Measurements from ENCODE around the gene ARHGEF16. TPM values are rescaled to one million over a fixed set of nuclear protein-coding genes. Genes with fewer than 3 reads are reported as not detected.

The ARHGEF16 gene
- total RNA-seq, 2 donors from 2014 or later = 47.7 to 64.7 TPM

DNA sequence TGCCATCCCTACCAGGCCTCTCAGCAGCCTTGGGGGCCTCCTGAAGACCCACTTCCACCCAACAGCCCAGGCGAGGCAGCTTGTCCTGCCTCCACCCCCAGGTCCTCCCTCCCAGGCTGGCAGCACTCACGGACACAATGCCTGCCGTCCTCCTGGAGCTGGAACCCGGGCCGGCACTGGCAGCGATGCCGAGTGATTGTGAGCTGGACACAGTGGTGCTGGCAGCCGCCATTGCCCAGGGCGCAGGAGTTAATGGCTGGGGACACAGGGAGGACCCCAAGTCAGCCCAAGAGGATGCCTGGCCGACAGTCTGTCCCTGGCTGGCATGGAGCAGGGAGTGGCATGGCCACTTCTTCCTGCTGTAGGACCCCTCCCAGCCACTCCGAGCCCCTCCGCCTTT lies 60.8 kb downstream of the ARHGEF16 start:
- Histone ChIP-seq H3K9ac (ENCODE audit: extremely low read depth, low read length, poor library complexity, severe bottlenecking) (no peak overlapping the region), H3K4me3 (ENCODE audit: low read length) (no peak overlapping the region), H3K9me3 (ENCODE audit: control insufficient read depth, low read length) (no peaks in the 10 kb centered on the region), H3K4me1 (ENCODE audit: control insufficient read depth, insufficient read depth, low read length) (no peaks in the 10 kb centered on the region), H3K27ac (ENCODE audit: low read depth, low read length) (no peak overlapping the region), H3K36me3 (ENCODE audit: control insufficient read depth, insufficient read depth, low read length) (peaks cover 5% of the 10 kb centered on the region), H3K27me3 (ENCODE audit: control insufficient read depth, insufficient read depth, low read length, poor library complexity, severe bottlenecking) (no peaks in the 10 kb centered on the region)
- no peak overlapping the region for H3K27ac Mint-ChIP-seq
- H3K4me3 Mint-ChIP-seq = no peak overlapping the region
- H3K9me3 Mint-ChIP-seq = no peaks in the 10 kb centered on the region
- DNase-seq = no peak
- TF ChIP-seq, protein P1, sequence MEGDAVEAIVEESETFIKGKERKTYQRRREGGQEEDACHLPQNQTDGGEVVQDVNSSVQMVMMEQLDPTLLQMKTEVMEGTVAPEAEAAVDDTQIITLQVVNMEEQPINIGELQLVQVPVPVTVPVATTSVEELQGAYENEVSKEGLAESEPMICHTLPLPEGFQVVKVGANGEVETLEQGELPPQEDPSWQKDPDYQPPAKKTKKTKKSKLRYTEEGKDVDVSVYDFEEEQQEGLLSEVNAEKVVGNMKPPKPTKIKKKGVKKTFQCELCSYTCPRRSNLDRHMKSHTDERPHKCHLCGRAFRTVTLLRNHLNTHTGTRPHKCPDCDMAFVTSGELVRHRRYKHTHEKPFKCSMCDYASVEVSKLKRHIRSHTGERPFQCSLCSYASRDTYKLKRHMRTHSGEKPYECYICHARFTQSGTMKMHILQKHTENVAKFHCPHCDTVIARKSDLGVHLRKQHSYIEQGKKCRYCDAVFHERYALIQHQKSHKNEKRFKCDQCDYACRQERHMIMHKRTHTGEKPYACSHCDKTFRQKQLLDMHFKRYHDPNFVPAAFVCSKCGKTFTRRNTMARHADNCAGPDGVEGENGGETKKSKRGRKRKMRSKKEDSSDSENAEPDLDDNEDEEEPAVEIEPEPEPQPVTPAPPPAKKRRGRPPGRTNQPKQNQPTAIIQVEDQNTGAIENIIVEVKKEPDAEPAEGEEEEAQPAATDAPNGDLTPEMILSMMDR (conservative IDR thresholded peaks at IDR 0.05) = no peak
- H3K27me3 Mint-ChIP-seq (ENCODE audit: insufficient read depth) = no peaks in the 10 kb centered on the region
- peaks cover 27% of the 10 kb centered on the region for H3K36me3 Mint-ChIP-seq (ENCODE audit: low read depth)
- H3K4me1 Mint-ChIP-seq = no peaks in the 10 kb centered on the region
- WGBS, 2 experiments (ENCODE audit: insufficient coverage in 1 of 2, insufficient read length in 1 of 2) = 90 to 95% methylated on average over 11 to 12 of the region's 12 CpGs

DNA sequence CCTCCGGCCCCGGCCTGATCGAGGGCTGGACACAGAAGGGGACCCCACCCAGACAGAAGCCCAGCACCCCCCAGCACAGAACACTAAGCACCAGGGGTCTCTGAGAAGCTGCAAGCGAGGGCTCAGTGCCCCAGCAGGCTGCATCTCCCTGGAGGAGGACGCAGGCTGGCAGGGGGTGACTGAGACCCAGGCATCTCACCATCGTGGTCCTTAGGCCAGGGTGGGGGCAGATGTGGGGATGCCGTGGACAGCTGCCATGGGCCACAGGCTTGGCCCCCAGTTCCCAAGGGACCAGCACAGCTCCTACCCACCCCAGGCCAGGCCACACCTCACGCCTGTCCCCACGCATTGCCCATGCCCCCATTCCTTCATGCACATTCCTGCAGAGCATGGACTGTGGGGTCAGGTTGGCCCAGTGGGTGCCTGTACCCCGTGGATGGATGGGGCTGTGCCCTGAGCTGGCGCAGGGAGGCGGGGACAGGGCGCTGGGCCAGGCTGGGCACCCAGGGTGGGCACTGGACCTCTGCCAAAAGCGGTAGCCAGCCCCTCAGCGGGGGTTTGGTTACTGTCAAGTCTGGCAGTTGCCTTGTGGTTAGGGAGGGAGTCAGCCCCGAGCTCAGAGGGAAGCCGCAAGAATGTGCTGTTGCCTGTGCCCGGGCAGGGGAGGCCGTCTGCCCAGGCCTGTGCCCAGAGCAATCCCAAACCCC lies 61.5 kb downstream of the ARHGEF16 start:
- peaks cover 5% of the 10 kb centered on the region for H3K36me3 ChIP-seq (ENCODE audit: control insufficient read depth, insufficient read depth, low read length)
- TF ChIP-seq, protein P1 (conservative IDR thresholded peaks at IDR 0.05) = no peak
- no peak overlapping the region for H3K27ac ChIP-seq (ENCODE audit: low read depth, low read length)
- Mint-ChIP-seq H3K9me3 (no peaks in the 10 kb centered on the region), H3K4me1 (no peaks in the 10 kb centered on the region), H3K27ac (no peak overlapping the region), H3K36me3 (ENCODE audit: low read depth) (peaks cover 27% of the 10 kb centered on the region), H3K4me3 (no peak overlapping the region), H3K27me3 (ENCODE audit: insufficient read depth) (no peaks in the 10 kb centered on the region)
- no peaks in the 10 kb centered on the region for H3K27me3 ChIP-seq (ENCODE audit: control insufficient read depth, insufficient read depth, low read length, poor library complexity, severe bottlenecking)
- WGBS, 2 experiments (ENCODE audit: insufficient coverage in 1 of 2, insufficient read length in 1 of 2) = 90 to 92% methylated on average over 5 to 19 of the region's 19 CpGs
- H3K4me3 ChIP-seq (ENCODE audit: low read length) = no peak overlapping the region
- DNase-seq = no peak
- no peaks in the 10 kb centered on the region for H3K4me1 ChIP-seq (ENCODE audit: control insufficient read depth, insufficient read depth, low read length)
- H3K9me3 ChIP-seq (ENCODE audit: control insufficient read depth, low read length) = no peaks in the 10 kb centered on the region
- H3K9ac ChIP-seq (ENCODE audit: extremely low read depth, low read length, poor library complexity, severe bottlenecking) = no peak overlapping the region

DNA sequence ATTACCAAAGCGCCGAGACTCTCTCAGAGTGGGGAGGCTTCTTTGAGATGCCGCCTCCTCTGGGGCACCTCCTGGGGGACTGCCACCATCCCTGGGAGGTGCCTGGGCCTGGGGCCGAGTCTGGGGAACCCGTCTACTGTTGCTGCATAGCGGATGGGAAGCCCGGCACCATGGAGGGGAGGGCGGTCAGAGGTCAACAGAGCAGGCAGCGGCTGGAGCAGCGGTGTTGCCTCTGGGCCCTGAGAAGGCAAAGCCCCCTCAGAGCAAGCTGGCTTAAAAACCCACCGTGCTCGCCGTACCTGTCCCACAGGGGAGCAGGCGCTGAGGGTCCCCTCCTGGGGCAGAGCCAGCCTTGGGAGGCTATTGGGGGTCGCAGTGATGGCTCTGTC lies 62.0 kb downstream of the ARHGEF16 start:
- 92% methylated on average over 8 to 15 of the region's 15 CpGs for WGBS, 2 experiments (ENCODE audit: insufficient coverage in 1 of 2, insufficient read length in 1 of 2)
- Histone ChIP-seq H3K27me3 (ENCODE audit: control insufficient read depth, insufficient read depth, low read length, poor library complexity, severe bottlenecking) (no peaks in the 10 kb centered on the region), H3K4me1 (ENCODE audit: control insufficient read depth, insufficient read depth, low read length) (no peaks in the 10 kb centered on the region), H3K4me3 (ENCODE audit: low read length) (no peak overlapping the region), H3K27ac (ENCODE audit: low read depth, low read length) (no peak overlapping the region), H3K36me3 (ENCODE audit: control insufficient read depth, insufficient read depth, low read length) (peaks cover 5% of the 10 kb centered on the region), H3K9me3 (ENCODE audit: control insufficient read depth, low read length) (no peaks in the 10 kb centered on the region), H3K9ac (ENCODE audit: extremely low read depth, low read length, poor library complexity, severe bottlenecking) (no peak overlapping the region)
- H3K36me3 Mint-ChIP-seq (ENCODE audit: low read depth) = peaks cover 27% of the 10 kb centered on the region
- no peak for DNase-seq
- H3K4me3 Mint-ChIP-seq = no peak overlapping the region
- TF ChIP-seq, protein P1 (conservative IDR thresholded peaks at IDR 0.05) = no peak
- H3K9me3 Mint-ChIP-seq = no peaks in the 10 kb centered on the region
- H3K27me3 Mint-ChIP-seq (ENCODE audit: insufficient read depth) = no peaks in the 10 kb centered on the region
- H3K4me1 Mint-ChIP-seq = no peaks in the 10 kb centered on the region
- no peak overlapping the region for H3K27ac Mint-ChIP-seq

All from endodermal cell (in vitro differentiated cells).